ENCODE results near the gene ADSS1. TPM values are rescaled to one million over a fixed set of nuclear protein-coding genes. Genes with fewer than 3 reads are reported as not detected.
"Not testable (repeated sequence)": the region's sequence is repeated elsewhere in the genome, so short reads cannot be mapped to it uniquely, and the experiment has no call there.

ADSS1 gene
- total RNA-seq, 1 experiment from 2014 or later, result 2.8 TPM

GRCh38 chr14:104746071-104746545 lies 22.1 kb downstream of the ADSS1 start:
- DNase-seq (ENCODE audit: low read depth), result no peak

GRCh38 chr14:104746934-104747481 lies 23.0 kb downstream of the ADSS1 start:
- no peak for DNase-seq (ENCODE audit: low read depth)

DNA sequence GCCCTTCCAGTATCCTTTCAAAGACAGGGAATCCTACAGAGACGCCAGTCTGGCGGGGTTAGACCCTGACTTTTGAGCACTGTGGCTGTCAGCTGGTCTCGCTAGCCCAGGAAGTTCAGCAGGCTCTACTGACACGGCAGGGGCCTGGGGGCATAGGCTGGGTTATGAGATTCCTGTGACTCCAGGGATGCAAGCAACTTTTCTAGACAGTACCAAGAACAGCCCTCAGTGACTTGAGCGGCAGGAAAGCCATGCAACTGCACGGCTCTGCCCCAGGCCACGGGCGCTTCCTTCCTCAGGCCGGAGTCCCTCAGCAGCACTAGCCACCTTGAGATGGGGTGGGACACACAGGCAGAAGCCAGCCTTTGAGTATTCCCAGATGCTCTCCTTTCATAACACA lies 23.8 kb downstream of the ADSS1 start:
- no peak for DNase-seq (ENCODE audit: low read depth)

DNA sequence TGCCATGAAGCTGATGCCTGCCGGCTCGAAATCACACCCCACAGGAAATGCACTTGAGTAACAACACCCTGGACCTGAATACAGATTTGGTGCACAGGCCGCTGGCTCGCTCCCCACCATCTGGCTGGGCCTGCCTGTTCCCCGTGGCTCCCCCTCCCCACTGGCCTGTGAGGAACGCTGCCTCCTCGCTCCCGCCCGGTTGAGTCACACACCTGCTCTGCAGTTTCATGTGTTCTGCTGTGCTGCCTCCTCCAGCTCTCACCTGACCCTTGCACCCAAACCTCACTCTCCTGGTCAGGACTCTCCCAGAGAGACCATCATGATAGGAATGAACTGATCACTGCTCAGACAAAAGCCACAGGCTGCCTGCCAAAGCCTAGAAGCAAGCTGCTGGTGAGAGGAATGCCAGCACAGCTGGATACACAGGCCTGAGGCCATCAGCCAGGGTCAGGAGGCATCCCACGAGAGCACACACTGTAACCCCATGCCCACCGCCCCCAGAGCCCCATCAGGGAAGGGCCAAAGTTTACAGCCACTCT lies 25.2 kb downstream of the ADSS1 start:
- no peak for DNase-seq (ENCODE audit: low read depth)

- DNase-seq (ENCODE audit: low read depth), result no peak
Measured at GRCh38 chr14:104750056-104750752, 26.2 kb downstream of the ADSS1 start.

DNA sequence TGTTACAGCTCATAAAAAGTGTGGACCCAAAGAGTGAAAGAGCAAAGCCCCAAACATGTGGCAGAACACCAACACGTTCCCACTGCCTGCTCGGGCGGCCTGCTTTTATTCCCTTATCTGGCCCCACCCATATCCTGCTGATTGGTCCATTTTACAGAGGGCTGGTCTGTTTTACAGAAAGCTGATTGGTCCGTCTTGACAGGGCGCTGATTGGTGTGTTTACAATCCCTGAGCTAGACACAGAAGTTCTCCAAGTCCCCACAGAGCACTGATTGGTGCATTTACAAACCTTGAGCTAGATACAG lies 26.7 kb downstream of the ADSS1 start:
- not testable (repeated sequence) for DNase-seq (ENCODE audit: low read depth)

DNA sequence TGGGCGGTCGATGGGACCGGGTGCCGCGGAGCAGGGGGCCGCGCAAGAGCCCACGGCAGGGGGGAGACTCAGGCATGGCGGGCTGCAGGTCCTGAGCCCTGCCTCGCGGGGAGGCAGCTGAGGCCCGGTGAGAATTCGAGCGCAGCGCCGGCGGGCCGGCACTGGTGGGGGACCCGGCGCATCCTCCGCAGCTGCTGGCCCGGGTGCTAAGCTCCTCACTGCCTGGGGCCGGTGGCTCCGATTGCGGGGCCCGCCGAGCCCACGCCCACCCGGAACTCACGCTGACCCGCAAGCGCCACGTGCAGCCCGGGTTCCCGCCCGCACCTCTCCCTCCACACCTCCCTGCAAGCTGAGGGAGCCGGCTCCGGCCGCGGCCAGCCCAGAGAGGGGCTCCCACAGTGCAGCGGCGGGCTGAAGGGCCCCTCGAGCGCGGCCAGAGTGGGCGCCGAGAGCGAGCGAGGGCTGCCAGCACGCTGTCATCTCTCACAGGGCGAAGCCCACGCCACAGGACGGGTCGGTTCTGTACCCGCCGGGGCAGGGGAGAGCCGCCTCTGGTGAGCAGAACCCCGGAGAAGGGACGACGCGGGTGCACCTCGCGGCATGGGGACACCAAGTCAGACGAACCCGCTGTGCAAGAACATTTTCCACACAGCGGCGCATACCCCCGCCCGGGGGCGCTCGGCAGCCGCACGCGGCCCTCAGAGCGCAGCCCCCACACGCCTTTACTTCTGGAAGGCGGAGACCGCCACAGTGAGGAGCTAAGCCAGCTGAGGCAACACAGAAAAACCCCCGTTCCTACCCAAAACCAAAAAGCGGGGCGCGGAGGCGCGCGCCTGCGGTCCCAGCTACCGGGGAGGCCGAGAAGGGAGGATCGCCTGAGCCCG lies 27.8 kb downstream of the ADSS1 start:
- no peak for DNase-seq (ENCODE audit: low read depth)

DNA sequence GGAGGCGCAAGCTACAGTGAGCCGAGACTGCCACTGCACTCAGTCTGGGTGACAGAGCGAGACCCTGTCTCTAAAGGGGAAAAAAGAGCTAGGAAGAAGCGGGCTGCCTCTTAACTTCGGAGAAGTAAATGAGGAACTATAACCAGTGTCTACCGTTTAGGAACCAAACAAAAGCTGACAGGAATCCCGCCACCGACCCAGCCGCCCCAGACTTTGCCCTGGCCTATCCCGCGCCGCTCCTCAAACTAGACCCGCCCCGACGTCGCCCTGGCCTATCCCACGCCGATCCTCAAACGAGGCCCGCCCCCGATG lies 28.4 kb downstream of the ADSS1 start:
- DNase-seq (ENCODE audit: low read depth), result no peak

- DNase-seq (ENCODE audit: low read depth), result peak; percentile 100
Measured at GRCh38 chr14:104752735-104753527, 28.9 kb downstream of the ADSS1 start, which contains the start of gene SIVA1. Gene SIVA1 (plus strand): TSS chr14:104753147. CDS start chr14:104753202, 55 bp downstream.

DNA sequence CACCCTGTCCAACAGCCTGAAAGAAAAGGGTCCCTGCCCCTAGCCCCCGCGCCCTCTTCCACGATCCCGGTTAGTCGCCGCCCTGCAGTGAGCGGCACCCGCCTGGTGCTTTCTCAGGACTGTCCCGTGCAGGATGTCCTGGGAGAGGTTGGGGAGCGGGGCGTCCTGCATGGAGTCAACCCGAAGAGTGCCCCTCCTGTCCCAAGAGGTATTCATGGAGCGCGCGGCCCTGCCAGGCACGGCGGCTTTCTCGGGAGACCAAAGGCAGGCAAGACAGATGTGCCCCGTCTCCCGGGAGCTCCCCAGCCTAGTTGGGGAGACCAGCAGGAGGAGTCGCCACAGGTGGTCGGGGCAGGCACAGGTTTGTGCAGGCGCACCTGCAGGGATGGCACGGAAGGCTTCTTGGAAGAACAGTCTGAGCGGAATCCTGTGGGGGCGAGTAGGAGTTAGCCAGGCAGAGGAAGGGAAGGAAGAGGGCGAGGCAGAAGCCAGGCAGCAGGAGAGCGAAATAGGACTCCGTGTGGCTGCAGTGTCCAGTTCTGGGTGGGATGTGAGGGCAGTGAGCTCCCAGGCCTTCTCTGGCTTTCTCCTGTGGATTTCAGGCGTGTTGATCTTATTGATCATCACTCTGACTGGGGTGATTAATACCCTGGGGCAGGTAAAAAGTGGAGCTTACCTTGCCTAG lies 29.6 kb downstream of the ADSS1 start:
- DNase-seq (ENCODE audit: low read depth), result no peak

- DNase-seq (ENCODE audit: low read depth), result no peak
Measured at GRCh38 chr14:104754213-104754851, 30.3 kb downstream of the ADSS1 start.

DNA sequence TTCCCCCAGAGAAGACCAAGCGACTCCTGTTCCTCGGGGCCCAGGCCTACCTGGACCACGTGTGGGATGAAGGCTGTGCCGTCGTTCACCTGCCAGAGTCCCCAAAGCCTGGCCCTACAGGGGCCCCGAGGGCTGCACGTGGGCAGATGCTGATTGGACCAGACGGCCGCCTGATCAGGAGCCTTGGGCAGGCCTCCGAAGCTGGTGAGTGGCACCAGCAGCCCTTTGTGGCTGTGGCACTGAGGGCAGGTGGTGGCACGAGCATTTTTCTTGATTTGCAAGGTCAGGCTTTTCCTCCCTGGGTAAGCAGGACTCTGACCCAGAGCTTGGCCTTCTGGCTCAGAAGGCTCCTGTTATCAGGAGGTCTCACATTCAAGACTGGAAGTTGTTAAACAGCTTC lies 31.6 kb downstream of the ADSS1 start:
- DNase-seq (ENCODE audit: low read depth), result no peak

GRCh38 chr14:104756477-104757237 lies 32.6 kb downstream of the ADSS1 start:
- no peak for DNase-seq (ENCODE audit: low read depth)

GRCh38 chr14:104757238-104757585 lies 33.2 kb downstream of the ADSS1 start:
- no peak for DNase-seq (ENCODE audit: low read depth)

DNA sequence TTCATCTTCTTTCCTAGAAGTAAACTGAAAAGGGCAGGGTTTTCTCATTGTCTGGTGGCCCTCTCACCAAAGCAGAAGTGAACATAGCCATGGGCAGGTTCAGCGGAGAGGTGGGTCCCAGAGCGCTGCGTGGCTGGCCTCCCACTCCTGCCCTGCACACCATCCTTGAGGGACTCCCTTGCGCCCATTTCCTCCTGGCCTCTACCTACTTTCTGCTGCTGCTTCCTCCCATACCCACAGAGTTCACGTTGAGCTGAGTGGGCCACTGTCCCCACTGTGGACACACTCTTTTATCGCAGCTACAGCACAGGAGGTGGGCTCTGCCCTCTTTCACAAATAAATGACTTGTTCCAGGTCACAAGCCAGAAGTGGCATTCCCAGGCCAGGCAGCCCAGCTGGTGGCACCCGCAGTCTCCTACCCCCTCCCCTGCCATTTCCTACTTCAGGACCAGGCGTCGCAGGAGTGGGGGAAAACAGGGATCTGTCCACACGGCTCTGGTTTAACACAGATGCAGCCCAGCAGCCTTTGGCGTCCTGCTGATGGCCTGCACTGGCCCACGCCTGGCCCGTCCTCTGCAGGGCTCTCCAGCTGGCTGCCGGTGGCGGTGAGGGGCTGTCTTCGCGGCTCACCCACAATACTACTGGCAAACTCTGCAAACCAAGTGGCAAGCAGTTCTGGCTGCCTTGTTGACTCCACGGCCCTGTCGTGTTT lies 33.8 kb downstream of the ADSS1 start:
- DNase-seq (ENCODE audit: low read depth), result no peak

DNA sequence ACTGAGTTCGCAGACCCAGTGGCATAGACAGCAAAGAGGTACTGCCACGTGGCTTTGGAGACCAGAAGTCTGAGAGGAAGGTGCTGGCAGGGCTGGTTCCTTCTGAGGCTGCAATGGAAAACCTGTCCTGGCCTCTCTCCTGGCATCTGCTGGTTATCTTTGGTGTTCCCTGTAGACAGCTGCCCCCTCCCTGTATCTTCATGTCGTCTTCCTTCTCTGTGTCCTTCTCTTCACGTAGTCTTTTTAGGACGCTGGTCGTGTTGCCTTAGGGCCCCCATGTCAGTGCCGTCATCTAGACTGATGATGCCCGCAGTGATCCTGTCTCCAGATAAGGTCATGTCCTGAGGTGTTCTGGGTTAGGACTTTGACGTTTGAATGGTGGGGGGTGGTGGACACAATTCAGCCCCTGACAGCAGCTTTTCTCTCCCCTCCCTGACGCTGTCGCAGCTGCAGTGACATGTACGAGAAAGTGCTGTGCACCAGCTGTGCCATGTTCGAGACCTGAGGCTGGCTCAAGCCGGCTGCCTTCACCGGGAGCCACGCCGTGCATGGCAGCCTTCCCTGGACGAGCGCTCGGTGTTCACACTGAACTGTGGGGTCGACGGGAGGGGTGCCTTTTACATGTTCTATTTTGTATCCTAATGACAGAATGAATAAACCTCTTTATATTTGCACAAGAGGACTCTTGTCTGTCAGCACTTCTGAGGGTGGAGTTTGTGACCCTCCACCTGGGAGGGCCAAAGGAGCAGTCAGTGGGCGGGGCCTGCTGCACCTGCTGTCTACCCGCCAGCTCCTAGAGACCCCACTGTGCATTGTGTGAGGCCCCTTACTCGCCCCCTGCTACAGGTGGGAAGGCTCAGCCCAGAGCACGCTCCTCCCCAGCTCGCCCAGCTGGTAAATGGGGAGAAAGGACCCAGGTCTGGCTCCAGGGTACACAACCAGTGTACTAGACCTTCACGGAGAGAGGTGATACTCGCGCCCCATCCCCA lies 35.2 kb downstream of the ADSS1 start:
- no peak for DNase-seq (ENCODE audit: low read depth)

DNA sequence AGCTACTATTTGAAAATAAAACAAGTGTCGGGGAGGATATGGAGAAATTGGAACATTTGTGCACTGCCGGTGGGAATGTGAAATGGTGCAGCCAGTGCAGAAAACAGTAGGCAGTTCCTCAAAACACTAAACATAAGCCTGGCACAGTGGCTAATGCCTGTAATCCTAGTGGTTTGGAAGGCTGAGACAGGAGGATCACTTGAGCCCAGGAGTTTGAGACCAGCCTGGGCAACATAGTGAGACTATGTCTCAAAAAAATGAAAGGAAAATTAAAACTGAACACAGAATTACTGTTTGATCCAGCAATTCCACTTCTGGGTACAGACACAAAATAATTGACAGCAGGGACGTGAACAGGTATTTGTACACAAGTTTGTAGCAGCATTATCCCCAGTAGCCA lies 41.5 kb downstream of the ADSS1 start:
- no peak for DNase-seq (ENCODE audit: low read depth)
